Neural progenitor cell (in vitro differentiated cells): ENCODE results near the gene VWA8.

Source experiments
- CTCF ChIP-seq: fragments of 200-600 bp; sonication (generic); IDR thresholded peaks from 2 replicates; pipeline ENCODE4 v1.5.1; 2017; ENCODE audit warnings: antibody characterized with exemption, mild to moderate bottlenecking
- EZH2phosphoT487 ChIP-seq: fragments of 200-600 bp; sonication (generic); IDR thresholded peaks from 2 replicates; pipeline ENCODE4 v1.6.1; 2017; ENCODE audit warnings: antibody characterized with exemption

- TF ChIP-seq CTCF (no peak), EZH2phosphoT487 (no peak)
Observed at GRCh38 chr13:41978007-41978406, 17.1 kb upstream of the VWA8 start.
